CD4-positive, alpha-beta T cell treated with Interleukin-15 for 1 hour (primary cell): Measurements from ENCODE around the gene HEATR9.
"Not testable (repeated sequence)": the region's sequence is repeated elsewhere in the genome, so short reads cannot be mapped to it uniquely, and the experiment has no call there.

Experiments
- DNase-seq: peaks from one replicate; pipeline ENCODE4 v3.0.0-alpha.2; 2020

HEATR9 gene, protein sequence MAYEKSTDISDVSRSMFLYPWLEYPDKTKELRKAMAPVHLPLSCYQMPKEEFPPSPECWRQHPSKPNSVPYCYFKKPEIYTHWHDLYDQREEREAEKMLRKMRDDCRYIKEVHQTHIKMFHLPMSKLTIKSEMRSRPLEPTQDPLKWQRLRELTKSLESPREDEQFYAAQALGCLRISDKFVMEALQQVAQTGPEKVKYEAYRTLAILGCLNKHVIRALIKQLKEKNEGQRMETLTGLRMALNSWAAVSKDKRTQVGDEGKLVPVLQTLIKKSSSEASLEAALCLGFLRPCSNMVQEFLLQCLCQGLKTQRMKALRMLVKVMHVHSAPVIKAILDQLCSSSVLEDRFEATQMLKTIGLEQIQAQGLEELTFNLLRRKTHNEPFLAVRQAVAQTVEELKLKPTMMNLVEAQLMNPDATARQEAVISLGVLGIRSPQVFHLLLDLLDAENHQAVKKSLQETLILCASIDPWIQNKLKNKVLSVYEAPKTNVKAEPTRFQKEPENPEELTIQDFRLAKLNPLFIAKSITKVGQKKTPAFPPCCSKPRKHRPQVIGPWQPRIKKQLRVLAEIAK

DNA sequence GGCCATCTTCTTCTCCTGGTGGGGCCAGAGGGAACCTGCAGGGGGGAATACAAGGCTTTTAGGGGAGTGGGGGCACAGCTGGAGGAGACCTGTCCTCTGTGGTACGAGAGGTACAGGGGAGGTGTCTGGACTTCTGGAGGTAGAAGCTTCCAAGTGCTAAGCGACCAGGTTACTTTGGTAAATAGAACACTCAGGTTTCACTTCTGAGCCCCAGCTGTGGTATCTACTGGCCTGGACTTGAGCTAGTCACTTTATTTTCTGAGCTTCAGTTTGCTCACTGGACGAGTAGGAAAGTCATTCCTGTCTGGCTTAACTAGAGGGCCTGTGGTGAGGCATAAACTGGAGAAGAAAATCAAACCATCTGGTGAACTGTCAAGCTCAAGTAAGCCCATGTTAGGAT lies at the start of gene HEATR9:
Gene HEATR9, minus strand, starts transcription at position 155 of the 400 bp plus-strand sequence. Its CDS starts 149 bp downstream, at position 6.
- DNase-seq, result no peak

DNA sequence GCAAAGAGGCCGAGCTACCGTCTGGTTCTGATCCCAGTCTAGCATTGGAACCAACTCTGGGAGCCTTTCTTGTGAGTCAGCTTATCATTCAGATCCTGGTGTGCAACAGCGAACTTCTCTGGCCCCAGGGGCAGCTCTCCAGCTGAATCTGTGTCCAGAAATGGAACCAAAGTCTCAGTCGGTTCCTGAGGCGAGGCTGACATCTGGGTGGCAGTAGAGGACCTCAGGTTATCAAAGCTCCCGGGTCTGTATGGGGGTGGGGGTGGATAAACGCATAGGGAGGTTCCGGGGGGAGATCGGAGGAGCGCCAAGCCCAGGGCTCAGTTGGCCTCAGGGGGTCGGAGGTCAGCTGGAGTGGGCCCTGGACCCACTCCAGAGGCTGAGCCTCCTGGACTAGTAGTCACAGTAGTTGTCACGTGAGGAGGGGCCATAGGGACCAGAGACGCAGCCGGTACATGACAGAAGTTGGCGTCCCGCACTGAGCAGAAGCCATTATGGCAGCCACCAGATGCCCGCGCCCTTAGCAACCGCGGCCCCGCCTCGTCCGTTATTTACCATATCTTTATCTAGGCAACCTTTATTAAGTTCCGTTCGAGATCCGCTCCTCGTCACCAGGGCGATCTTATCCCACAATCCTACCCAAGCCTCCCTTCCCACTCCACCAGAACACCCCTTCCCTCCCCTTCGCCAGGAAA lies 49.0 kb upstream of the HEATR9 start:
- no peak for DNase-seq

DNA sequence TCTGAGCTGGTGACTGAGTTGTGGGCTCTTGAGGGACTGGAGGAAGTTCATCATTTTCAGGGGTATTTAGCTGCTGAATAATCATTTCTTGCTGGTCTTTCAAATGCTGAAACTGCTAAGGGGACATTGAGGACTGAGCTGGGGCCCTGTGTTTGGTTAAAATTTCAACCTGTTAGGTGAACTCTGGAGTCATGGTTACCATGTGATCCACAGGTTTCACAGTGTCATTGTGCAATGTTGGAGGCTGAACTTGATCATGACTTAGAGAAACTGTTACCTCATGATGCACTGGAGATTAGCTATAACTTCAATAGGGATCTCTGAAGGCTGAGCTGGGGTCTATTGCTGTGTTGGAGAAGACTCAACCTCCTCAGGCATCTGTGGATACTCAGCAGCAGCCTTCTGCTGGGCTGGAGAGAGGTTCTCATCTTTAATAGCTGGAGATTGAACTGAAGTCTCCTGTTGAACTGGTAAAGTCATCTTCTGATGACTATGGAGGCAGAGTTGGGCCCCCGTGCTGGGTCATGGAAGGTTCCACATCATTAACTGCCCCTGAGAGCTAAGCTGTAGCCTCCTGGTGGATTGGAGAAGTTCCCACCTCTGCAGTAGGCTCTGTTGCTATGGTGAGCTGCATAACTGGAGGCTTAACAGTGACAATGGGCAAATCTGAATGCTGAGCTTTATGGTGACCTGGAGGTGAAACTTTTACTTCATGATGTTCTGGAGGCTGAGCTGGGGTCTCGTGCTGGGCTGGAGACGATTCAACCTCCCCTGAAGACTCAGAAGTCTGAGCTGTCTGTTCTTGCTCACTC lies 46.7 kb upstream of the HEATR9 start:
- no peak for DNase-seq

DNA sequence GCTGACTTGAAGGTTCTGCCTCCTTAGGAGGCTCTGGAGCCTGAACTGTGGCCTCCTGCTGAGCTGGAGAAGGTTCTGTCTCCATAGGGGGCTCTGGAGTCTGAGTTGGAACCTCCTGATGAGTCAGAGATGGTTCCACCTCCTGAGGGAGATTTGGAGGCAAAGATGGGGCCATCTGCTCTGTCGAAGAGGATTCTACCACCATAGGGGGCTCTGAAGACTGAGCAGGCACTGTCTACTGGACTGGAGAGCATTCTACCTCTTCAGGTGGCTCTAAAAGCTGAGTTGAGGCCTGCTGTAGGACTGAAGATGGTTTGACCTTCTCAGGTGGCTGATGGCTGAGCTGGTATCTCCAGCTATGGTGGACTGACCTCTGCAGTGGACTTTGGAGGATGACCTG lies 45.7 kb upstream of the HEATR9 start:
- no peak for DNase-seq

DNA sequence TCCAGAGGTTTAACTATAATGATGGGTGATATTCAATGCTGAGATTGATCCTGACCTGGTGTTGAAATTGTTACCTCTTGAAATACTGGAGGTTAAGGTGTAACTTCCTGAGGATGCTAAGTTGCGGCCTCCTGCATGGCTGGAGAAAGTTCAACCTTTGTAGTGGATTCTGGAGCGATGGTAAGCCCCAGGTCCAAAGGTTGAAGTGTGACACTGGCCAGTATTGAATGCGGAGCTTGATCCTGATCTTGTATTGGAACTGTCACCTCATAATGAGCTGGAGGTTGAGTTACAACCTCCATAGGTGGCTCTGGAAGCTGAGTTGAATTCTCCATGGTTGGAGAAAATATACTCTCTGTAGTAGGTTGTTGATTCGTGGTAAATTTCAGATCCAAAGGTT lies 44.9 kb upstream of the HEATR9 start:
- no peak for DNase-seq

DNA sequence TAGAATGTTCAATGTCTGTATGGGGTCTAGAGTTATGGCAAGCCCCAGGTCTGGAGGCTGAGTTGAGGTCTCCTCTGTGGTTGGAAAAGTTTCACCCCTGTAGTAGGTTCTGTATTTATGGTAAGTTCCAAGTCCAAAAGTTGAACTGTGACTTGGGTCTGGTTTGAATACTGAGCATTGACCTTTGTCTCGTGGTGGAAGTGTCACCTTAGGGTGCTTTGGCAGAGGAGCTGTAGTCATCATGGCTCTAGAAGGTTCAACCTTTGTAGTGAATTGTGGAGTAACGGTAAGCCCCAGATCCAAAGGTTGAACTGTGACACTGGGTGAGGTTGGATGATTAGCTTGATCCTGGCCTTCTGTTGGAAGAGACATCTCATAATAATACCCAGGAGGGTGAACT lies 44.3 kb upstream of the HEATR9 start:
- DNase-seq, result no peak

DNA sequence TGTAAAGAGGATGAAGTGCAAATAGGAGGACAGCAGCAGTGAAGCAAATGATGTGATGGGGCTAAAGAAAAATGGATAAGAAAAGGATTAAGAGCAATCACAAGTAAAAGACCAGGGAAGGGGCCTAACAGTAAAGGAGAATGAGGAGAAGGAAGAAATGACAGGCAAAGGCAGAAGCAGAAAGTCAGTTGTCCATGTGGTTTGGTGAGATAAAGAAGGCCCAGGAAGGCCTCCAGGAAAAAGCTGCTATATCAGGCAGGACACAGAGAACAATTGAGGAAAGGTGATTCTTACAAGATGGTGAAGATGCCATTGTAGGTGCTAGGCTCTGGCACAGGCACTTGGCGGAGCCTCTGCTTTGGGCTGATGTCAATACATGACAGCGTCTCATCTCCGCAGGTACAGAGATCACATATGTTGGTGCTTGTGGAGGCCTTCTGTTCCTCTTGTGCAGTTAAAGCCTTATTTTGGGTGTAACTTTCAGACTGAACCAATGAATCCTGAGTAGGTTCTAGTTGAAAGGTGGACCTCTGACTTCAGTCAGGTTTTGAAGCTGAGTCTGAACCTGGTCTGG lies 43.7 kb upstream of the HEATR9 start:
- no peak for DNase-seq

DNA sequence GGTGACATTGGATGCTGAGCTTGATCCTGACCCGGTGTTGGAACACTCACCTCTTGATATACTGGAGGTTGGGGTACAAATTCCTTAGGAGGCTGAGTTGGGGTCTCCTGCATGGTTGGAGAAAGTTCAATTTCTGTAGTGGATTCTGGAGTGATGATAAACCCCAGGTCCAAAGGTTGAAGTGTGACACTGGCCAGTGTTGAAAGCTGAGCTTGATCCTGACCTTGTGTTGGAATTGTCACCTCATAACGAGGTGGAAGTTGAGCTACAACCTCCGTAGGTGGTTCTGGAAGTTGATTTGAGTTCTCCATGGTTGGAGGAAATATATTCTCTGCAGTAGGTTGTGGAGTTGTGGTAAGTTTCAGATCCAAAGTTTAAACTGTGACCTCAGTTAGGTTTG lies 40.7 kb upstream of the HEATR9 start:
- no peak for DNase-seq

GRCh38 chr17:35907691-35908090 lies 39.0 kb upstream of the HEATR9 start:
- no peak for DNase-seq

DNA sequence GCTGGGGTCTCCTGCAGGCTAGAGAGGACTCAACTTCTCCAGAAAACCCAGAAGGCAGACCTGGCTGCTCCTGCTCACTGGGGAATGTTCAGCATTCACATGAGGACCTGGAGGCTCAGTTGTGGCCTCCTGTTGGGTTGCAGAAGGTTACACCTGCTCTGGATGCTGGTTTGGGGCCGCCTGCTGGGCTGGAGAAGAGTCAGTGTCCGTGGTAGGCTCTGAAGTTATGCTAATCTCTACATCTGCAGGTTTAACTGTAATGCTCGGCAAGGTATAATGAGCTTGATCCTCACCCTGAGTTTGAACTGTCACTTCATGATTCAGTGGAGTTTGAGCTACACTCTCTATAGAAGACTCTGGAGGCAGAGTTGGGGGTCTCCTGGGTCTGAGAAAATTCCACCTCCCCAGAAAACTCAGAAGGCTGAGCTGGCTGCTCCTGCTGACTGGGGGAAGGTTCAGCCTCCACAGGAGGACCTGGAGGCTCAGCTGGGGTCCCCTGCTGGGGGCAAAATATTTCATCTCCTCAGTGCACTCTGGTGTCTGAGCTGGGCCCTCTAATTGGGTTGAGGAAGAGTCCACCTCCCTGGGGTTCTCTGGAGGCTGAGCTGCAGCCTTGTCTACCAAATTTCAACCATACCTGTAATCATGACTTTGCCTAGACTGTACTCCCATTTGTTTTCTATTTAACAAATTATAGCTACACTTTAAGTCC lies 38.4 kb upstream of the HEATR9 start:
- DNase-seq, result no peak

- no peak for DNase-seq
Observed at GRCh38 chr17:35906191-35906925, 37.7 kb upstream of the HEATR9 start.

- DNase-seq, result no peak
Observed at GRCh38 chr17:35903451-35903850, 34.8 kb upstream of the HEATR9 start.

- no peak for DNase-seq
Observed at GRCh38 chr17:35901631-35902175, 33.0 kb upstream of the HEATR9 start.

DNA sequence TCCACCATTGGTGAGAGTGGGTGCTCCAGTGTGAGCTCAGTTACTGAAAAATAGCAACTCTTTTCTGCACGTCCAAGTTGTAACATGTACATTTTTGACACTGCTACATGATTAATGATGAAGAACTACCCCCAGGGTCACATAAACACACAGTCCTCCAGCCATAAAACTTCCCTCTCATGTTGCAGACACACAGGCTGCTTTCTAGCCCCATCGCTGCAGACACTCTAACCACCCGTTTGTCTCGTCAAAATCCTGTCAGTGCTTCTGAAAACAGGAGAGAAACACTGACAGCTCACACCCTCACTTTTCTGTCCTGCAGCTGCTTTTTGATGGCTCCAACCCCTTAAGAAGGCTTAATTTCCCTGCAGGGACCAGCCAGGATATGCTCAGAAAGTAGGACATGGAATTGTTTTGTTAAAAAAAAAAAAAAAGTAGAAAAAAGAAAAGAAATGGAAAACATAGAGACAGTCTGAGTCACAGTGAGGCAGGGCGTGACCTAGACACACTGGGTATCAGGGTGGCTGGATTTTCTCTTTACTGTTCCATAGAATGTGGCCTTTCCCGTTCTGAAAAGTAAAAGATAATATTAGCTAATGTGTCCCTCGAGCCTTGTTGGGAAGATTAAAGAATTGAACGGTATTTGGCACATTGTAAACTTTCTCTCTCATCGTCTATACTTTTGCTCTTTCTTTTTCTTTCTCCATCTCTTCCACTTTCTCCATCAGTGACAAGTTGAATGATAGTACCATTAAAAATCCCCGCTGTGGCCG lies 32.2 kb upstream of the HEATR9 start:
- no peak for DNase-seq

GRCh38 chr17:35900280-35900679 lies 31.6 kb upstream of the HEATR9 start:
- no peak for DNase-seq

GRCh38 chr17:35898283-35899070 lies 29.8 kb upstream of the HEATR9 start:
- peak; percentile 25 for DNase-seq

DNA sequence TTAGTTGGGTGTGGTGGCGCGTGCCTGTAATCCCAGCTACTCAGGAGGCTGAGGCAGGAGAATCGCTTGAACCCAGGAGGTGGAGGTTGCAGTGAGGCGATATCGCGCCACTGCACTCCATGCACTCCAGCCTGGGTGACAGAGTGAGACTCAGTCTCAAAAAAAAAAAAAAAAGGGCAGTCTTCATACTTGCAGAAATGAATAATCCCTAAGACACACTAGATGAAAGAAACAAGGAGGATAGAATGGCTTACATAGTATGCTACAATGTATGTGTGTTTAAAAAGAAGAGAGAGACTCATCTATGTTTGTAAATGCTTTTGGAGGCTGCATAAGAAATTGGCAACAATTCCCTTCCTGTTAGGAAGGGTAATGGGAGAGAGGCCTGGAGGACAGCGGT lies 29.1 kb upstream of the HEATR9 start:
- DNase-seq, result not testable (repeated sequence)

DNA sequence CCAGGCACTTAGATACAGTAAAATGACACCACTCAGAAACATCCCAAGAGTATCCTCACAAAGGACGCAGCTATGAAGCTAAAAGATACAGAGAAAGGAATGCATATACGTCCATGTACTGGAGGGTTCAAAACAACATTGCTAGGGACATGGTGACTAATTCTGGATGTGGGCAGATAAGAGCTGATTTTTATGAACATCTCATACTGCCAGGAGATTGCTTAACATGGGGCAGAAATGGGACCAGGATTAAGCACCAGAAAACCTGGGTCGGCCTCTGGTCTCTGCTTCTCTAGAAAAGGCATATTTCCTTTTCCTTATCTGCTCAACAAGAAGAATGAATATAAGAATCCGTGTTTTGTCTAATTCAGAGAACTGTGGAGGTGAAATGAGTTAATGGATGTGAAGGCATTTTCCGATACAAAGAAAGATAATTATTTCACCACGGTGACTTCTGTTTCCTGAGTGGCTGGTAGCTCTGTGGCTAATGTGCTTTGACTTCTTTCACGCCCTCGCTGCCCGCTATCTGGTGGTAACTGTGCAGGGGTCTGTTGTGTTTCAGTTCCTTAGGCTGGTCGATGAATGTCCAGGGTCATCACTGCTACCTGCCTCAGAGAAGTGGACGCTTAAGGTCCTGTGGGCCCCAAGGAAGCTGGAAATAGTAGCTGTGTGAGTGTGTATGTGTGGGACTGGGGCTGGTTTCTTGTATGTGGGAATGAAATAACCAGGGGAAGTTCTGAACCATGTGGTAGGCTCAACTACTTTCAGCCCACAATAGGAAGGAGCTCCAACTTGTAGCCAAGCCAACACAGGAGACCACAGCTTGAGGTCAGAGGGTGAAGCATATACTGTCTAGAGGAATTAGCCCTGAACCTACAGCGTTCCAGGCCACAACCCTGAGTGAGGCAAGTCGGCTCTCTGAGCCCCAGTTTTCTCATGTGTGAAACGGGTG lies 27.2 kb upstream of the HEATR9 start:
- peak; percentile 56 for DNase-seq
